Measurements from ENCODE around the gene SRSF10.
"Not testable (repeated sequence)": the region's sequence is repeated elsewhere in the genome, so short reads cannot be mapped to it uniquely, and the experiment has no call there.

Gene SRSF10

GRCh38 chr1:23959461-23960290 is 20.5 kb downstream of the SRSF10 start, which contains the start of gene PNRC2:
Gene PNRC2, plus strand, starts transcription at chr1:23959828. Its CDS starts 1,630 bp downstream, at chr1:23961458.
- in situ Hi-C loops (cut with HindIII; ENCODE audit: low sequenced_read_pairs): loop anchor here (10.0 kb wide), 1 partner anchor 105 kb away; no protein-coding TSS in a partner anchor

GRCh38 chr1:23958810-23959460 is 21.2 kb downstream of the SRSF10 start:
- in situ Hi-C loops (cut with HindIII; ENCODE audit: low sequenced_read_pairs): no loop called here

GRCh38 chr1:23958040-23958809 is 21.9 kb downstream of the SRSF10 start:
- in situ Hi-C loops (cut with HindIII; ENCODE audit: low sequenced_read_pairs): not testable (repeated sequence)

DNA sequence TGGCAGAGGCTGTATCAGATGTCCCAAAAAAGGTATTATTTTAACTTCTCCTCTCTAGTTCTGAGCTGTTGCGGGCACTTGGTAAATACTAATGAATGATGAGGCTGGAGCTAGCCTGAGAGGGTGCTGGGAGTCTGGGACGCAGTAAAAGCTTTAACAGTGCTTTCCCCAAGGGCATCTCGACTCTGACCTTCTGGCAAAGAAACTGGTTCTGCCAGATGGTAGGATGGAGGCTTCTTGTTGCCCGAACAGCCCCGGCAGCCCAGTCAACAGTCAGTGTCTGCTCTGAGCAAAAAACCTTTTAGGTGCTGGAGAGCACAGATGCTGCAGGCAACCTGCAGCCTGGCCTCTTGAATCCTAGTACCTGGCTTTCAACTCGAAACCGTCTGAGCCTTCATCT is 23.0 kb downstream of the SRSF10 start:
- in situ Hi-C loops (cut with HindIII; ENCODE audit: low sequenced_read_pairs): no loop called here

DNA sequence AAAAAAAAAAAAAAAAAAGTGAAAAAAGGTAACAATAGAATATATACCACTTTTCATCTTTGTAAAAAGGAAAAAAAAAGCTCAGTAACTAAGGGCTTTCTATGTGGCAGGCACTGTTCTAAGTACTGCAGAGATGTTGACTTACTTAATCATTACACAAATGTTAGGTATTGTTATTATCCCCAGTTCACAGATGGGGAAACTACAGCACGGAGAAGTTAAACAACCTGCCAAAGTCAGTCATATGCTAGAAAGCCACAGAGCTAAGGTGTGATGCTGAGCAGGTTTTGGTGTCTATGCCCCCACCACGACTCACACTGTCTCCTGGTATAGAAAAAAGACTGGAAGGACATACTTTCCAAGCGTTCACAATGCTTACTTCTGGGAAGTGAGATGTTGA is 27.1 kb downstream of the SRSF10 start:
- in situ Hi-C loops (cut with HindIII; ENCODE audit: low sequenced_read_pairs): no loop called here

DNA sequence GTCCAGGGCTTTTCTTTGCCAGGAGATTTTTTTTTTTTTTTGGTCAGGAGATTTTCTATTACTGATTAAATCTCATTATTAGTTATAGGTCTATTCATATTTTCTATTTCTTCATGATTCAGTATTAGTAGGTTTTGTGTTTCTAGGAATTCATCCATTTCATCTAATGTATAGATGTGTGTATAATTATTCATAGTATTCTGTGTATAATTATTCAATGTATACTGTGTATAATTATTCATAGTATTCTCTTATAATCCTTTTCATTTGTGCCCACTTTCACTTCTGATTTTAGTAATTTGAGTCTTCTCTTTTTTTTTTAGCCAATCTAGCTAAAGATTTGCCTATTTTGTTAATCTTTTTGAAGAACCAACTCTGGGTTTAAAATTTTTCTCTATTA is 32.8 kb downstream of the SRSF10 start:
- in situ Hi-C loops (cut with HindIII; ENCODE audit: low sequenced_read_pairs): no loop called here

DNA sequence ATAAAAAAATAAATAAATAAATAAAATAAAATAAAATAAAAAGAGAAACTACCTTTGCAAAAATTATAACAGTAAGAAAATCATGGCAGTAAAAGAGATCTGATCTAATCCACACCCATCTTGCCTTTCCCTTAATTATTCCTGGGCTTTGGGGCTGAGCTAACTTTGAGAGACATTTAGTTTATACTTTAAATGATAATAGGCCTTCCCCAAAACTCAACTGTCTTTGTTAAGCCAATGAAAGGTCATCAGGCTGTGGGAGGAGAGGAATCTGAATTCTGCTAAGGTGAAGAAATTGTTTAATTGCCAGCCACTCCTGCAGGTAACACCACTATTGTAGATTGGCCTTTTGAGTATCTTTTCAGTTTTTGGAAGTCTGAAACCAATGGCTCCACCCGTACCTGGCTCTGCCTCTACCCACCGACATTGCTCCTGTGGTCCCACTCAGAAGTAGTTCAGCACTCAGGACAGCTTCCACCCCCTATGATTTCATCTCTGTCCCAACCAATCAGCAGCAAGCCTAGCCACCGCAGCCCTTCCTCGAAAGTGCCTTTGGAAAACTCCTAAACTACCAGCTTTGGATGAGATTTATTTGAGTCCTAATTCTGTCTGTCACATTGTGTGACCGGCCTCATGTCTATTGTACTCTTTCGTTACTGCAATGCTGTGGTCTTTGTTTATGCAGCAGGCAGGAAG is 43.5 kb downstream of the SRSF10 start:
- in situ Hi-C loops (cut with HindIII; ENCODE audit: low sequenced_read_pairs): no loop called here

GRCh38 chr1:23931491-23931880 is 48.6 kb downstream of the SRSF10 start:
- in situ Hi-C loops (cut with HindIII; ENCODE audit: low sequenced_read_pairs): no loop called here

GRCh38 chr1:23930861-23931490 is 49.2 kb downstream of the SRSF10 start:
- in situ Hi-C loops (cut with HindIII; ENCODE audit: low sequenced_read_pairs): no loop called here

GRCh38 chr1:23930270-23930669 is 49.9 kb downstream of the SRSF10 start:
- in situ Hi-C loops (cut with HindIII; ENCODE audit: low sequenced_read_pairs): no loop called here

DNA sequence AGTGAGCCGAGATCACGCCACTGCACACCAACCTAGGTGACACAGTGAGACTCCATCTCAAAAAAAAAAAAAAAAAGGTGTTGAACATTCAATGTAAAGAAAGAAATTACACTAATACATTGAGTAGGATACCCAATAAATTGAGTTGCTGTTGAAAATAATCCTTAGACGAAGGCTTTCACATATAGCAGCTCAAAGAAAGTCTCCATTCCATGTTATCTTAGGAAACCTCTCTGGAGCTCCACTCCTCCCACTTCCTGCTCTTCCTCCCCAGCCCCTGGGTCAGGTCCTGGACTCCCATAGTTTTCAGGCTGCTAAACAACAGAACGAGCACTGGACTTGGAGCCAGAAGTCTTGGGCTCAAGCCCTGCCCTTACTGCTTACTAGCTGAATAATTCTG is 51.3 kb downstream of the SRSF10 start:
- in situ Hi-C loops (cut with HindIII; ENCODE audit: low sequenced_read_pairs): no loop called here

DNA sequence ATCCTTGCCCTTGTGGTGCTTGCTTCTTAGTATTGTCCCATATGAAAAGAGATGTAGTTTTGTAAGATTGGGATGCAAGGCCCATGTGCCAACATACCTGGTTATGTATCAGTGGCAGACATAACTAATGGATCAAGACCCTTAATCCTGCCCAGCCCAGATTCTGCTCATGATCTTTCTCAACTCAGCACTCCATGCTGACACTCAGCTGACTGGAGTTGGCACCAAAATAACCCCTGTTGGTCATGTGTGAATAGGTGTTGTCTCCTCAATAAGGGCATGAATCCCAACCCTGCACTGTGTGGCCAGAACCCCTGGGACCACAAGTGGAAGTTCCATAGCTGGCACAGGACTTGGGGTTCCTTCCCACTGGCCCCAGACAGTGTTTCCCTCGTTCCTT is 53.0 kb downstream of the SRSF10 start:
- in situ Hi-C loops (cut with HindIII; ENCODE audit: low sequenced_read_pairs): no loop called here

DNA sequence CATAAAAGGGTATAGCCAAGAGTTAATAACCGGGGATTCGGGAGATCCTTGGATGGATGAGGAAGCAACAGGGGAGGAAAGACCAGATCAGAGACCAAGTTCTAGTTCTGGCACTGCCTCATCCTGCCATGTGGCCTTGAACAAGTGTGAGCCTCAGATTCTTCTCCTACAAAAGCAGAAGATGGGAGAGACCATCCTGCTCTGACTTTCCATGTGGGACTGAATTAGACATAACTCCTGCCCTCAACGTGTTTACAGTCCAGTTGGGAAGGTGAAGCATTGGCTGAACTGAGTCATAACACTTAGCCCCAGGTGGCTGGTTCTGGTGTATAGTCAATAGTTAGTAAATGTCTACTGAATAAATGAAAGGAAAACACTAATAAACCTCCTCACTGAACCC is 54.8 kb downstream of the SRSF10 start:
- in situ Hi-C loops (cut with HindIII; ENCODE audit: low sequenced_read_pairs): no loop called here

- in situ Hi-C loops (cut with HindIII; ENCODE audit: low sequenced_read_pairs): no loop called here
Observed at GRCh38 chr1:23924601-23925000, 55.5 kb downstream of the SRSF10 start.

DNA sequence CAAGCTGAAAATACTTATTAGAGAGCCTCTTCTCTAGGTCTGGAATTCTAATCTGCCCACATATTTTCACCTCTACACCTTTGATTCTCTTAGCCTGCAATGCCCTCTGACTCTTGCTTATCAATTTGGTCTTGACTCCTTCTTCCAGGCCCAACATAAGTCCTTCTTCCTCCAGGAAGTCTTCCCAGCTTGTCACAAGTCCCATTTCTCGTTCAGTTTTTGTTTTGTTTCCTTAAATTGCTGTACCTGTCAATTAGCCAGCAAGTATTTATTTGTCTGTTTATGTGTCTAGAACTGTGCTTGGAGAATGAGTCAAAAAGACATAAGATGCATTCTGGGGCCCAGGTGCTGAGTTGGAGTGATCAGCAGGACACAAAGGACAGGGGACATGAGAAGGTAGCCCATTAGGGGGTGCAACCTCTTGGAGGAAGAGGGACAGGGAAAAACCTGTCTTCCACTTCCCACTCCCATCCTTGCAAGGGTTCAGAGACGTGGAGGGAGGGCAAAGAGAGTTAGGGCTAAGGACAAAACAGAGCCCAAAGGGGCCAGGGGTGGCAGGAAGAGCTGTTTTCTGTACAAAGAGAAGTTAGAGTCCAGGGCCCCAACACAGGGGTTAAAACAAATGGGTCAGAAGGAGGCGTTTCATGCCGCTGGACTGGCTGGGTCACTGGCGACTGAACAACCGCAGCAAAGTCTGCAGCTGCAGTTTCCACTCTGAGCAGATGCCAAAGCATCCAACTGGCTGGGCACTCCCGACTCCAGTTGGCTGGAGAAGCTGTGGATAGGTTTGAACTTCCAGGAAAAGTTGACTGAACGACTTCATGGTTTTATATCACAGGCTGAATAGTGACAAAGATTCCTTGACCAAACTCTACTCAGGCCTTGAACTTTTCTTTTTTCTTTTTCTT is 56.3 kb downstream of the SRSF10 start:
- in situ Hi-C loops (cut with HindIII; ENCODE audit: low sequenced_read_pairs): no loop called here

GRCh38 chr1:23922321-23922943 is 57.7 kb downstream of the SRSF10 start:
- in situ Hi-C loops (cut with HindIII; ENCODE audit: low sequenced_read_pairs): no loop called here

- in situ Hi-C loops (cut with HindIII; ENCODE audit: low sequenced_read_pairs): no loop called here
Observed at GRCh38 chr1:23916209-23917131, 63.7 kb downstream of the SRSF10 start.

DNA sequence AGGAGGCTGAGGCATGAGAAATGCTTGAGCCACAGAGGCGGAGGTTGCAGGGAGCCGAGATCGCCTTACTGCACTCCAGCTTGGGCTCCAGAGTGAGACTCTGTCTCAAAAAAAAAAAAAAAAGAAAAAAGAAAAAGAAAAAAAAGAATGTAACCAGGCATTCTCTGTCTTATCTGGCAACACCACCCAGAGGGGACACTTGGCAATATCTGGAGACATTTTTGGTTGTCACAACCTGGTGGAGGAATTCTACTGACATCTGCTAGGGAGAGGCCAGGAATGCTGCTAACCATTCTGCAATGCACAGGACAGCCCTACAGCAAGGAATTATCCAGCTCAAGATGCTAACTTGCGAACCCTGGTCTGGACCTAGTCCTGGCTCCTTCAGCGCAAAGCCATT is 64.7 kb downstream of the SRSF10 start:
- in situ Hi-C loops (cut with HindIII; ENCODE audit: low sequenced_read_pairs): no loop called here
